ENCODE measurements around the gene LRRIQ4.

Gene LRRIQ4

GRCh38 chr3:169827712-169828111, 15.0 kb downstream of the LRRIQ4 start:
- H3K4me3 ChIP-seq (ENCODE audit: low read depth in 1 of 2, low read length in 2 of 2): no peak overlapping the region
- no peak overlapping the region for H3K9ac ChIP-seq (ENCODE audit: low read depth in 1 of 2, low read length in 2 of 2)
- H3K4me1 ChIP-seq (ENCODE audit: control insufficient read depth in 1 of 2, insufficient read depth in 2 of 2, low read length in 2 of 2): no peaks in the 10 kb centered on the region
- no peak overlapping the region for H3K27ac ChIP-seq (ENCODE audit: low read depth, low read length)
- H3K9me3 ChIP-seq (ENCODE audit: control insufficient read depth in 1 of 2, low read length in 2 of 2): no peaks in the 10 kb centered on the region
- H3K36me3 ChIP-seq (ENCODE audit: control insufficient read depth in 1 of 2, insufficient read depth in 2 of 2, low read length in 2 of 2): no peaks in the 10 kb centered on the region
- H3K27me3 ChIP-seq (ENCODE audit: control insufficient read depth in 1 of 2, insufficient read depth in 2 of 2, low read length in 2 of 2): no peaks in the 10 kb centered on the region

GRCh38 chr3:169835533-169835932, 22.9 kb downstream of the LRRIQ4 start:
- no peak overlapping the region for H3K4me3 ChIP-seq (ENCODE audit: low read depth in 1 of 2, low read length in 2 of 2)
- no peaks in the 10 kb centered on the region for H3K4me1 ChIP-seq (ENCODE audit: control insufficient read depth in 1 of 2, insufficient read depth in 2 of 2, low read length in 2 of 2)
- H3K9me3 ChIP-seq (ENCODE audit: control insufficient read depth in 1 of 2, low read length in 2 of 2): no peaks in the 10 kb centered on the region
- no peak overlapping the region for H3K27ac ChIP-seq (ENCODE audit: low read depth, low read length)
- no peaks in the 10 kb centered on the region for H3K36me3 ChIP-seq (ENCODE audit: control insufficient read depth in 1 of 2, insufficient read depth in 2 of 2, low read length in 2 of 2)
- H3K27me3 ChIP-seq (ENCODE audit: control insufficient read depth in 1 of 2, insufficient read depth in 2 of 2, low read length in 2 of 2): no peaks in the 10 kb centered on the region
- H3K9ac ChIP-seq (ENCODE audit: low read depth in 1 of 2, low read length in 2 of 2): no peak overlapping the region

GRCh38 chr3:169836078-169836941, 23.6 kb downstream of the LRRIQ4 start:
- Histone ChIP-seq H3K4me3 (ENCODE audit: low read depth in 1 of 2, low read length in 2 of 2) (no peak overlapping the region), H3K27me3 (ENCODE audit: control insufficient read depth in 1 of 2, insufficient read depth in 2 of 2, low read length in 2 of 2) (no peaks in the 10 kb centered on the region), H3K9ac (ENCODE audit: low read depth in 1 of 2, low read length in 2 of 2) (no peak overlapping the region), H3K27ac (ENCODE audit: low read depth, low read length) (no peak overlapping the region), H3K36me3 (ENCODE audit: control insufficient read depth in 1 of 2, insufficient read depth in 2 of 2, low read length in 2 of 2) (no peaks in the 10 kb centered on the region), H3K9me3 (ENCODE audit: control insufficient read depth in 1 of 2, low read length in 2 of 2) (no peaks in the 10 kb centered on the region), H3K4me1 (ENCODE audit: control insufficient read depth in 1 of 2, insufficient read depth in 2 of 2, low read length in 2 of 2) (no peaks in the 10 kb centered on the region)

GRCh38 chr3:169836942-169837275, 24.2 kb downstream of the LRRIQ4 start:
- no peak overlapping the region for H3K4me3 ChIP-seq (ENCODE audit: low read depth in 1 of 2, low read length in 2 of 2)
- no peaks in the 10 kb centered on the region for H3K36me3 ChIP-seq (ENCODE audit: control insufficient read depth in 1 of 2, insufficient read depth in 2 of 2, low read length in 2 of 2)
- no peaks in the 10 kb centered on the region for H3K4me1 ChIP-seq (ENCODE audit: control insufficient read depth in 1 of 2, insufficient read depth in 2 of 2, low read length in 2 of 2)
- no peak overlapping the region for H3K9ac ChIP-seq (ENCODE audit: low read depth in 1 of 2, low read length in 2 of 2)
- no peaks in the 10 kb centered on the region for H3K27me3 ChIP-seq (ENCODE audit: control insufficient read depth in 1 of 2, insufficient read depth in 2 of 2, low read length in 2 of 2)
- H3K9me3 ChIP-seq (ENCODE audit: control insufficient read depth in 1 of 2, low read length in 2 of 2): no peaks in the 10 kb centered on the region
- H3K27ac ChIP-seq (ENCODE audit: low read depth, low read length): no peak overlapping the region

GRCh38 chr3:169838511-169839030, 25.9 kb downstream of the LRRIQ4 start:
- Histone ChIP-seq H3K4me3 (ENCODE audit: low read depth in 1 of 2, low read length in 2 of 2) (no peak overlapping the region), H3K27ac (ENCODE audit: low read depth, low read length) (no peak overlapping the region), H3K4me1 (ENCODE audit: control insufficient read depth in 1 of 2, insufficient read depth in 2 of 2, low read length in 2 of 2) (no peaks in the 10 kb centered on the region), H3K36me3 (ENCODE audit: control insufficient read depth in 1 of 2, insufficient read depth in 2 of 2, low read length in 2 of 2) (no peaks in the 10 kb centered on the region), H3K9me3 (ENCODE audit: control insufficient read depth in 1 of 2, low read length in 2 of 2) (no peaks in the 10 kb centered on the region), H3K27me3 (ENCODE audit: control insufficient read depth in 1 of 2, insufficient read depth in 2 of 2, low read length in 2 of 2) (no peaks in the 10 kb centered on the region), H3K9ac (ENCODE audit: low read depth in 1 of 2, low read length in 2 of 2) (no peak overlapping the region)

GRCh38 chr3:169841171-169841570, 28.5 kb downstream of the LRRIQ4 start:
- no peaks in the 10 kb centered on the region for H3K27me3 ChIP-seq (ENCODE audit: control insufficient read depth in 1 of 2, insufficient read depth in 2 of 2, low read length in 2 of 2)
- no peak overlapping the region for H3K9ac ChIP-seq (ENCODE audit: low read depth in 1 of 2, low read length in 2 of 2)
- no peaks in the 10 kb centered on the region for H3K36me3 ChIP-seq (ENCODE audit: control insufficient read depth in 1 of 2, insufficient read depth in 2 of 2, low read length in 2 of 2)
- no peaks in the 10 kb centered on the region for H3K9me3 ChIP-seq (ENCODE audit: control insufficient read depth in 1 of 2, low read length in 2 of 2)
- no peaks in the 10 kb centered on the region for H3K4me1 ChIP-seq (ENCODE audit: control insufficient read depth in 1 of 2, insufficient read depth in 2 of 2, low read length in 2 of 2)
- no peak overlapping the region for H3K4me3 ChIP-seq (ENCODE audit: low read depth in 1 of 2, low read length in 2 of 2)
- H3K27ac ChIP-seq (ENCODE audit: low read depth, low read length): no peak overlapping the region

GRCh38 chr3:169842960-169843359, 30.3 kb downstream of the LRRIQ4 start:
- Histone ChIP-seq H3K27ac (ENCODE audit: low read depth, low read length) (no peak overlapping the region), H3K9ac (ENCODE audit: low read depth in 1 of 2, low read length in 2 of 2) (no peak overlapping the region), H3K9me3 (ENCODE audit: control insufficient read depth in 1 of 2, low read length in 2 of 2) (no peaks in the 10 kb centered on the region), H3K36me3 (ENCODE audit: control insufficient read depth in 1 of 2, insufficient read depth in 2 of 2, low read length in 2 of 2) (no peaks in the 10 kb centered on the region), H3K27me3 (ENCODE audit: control insufficient read depth in 1 of 2, insufficient read depth in 2 of 2, low read length in 2 of 2) (no peaks in the 10 kb centered on the region), H3K4me3 (ENCODE audit: low read depth in 1 of 2, low read length in 2 of 2) (no peak overlapping the region), H3K4me1 (ENCODE audit: control insufficient read depth in 1 of 2, insufficient read depth in 2 of 2, low read length in 2 of 2) (no peaks in the 10 kb centered on the region)

- no peak overlapping the region for H3K9ac ChIP-seq (ENCODE audit: low read depth in 1 of 2, low read length in 2 of 2)
- peaks cover 0 to 3% of the 10 kb centered on the region in 2 donors for H3K36me3 ChIP-seq (ENCODE audit: control insufficient read depth in 1 of 2, insufficient read depth in 2 of 2, low read length in 2 of 2)
- H3K9me3 ChIP-seq (ENCODE audit: control insufficient read depth in 1 of 2, low read length in 2 of 2): no peaks in the 10 kb centered on the region
- H3K27me3 ChIP-seq (ENCODE audit: control insufficient read depth in 1 of 2, insufficient read depth in 2 of 2, low read length in 2 of 2): no peaks in the 10 kb centered on the region
- no peak overlapping the region for H3K4me3 ChIP-seq (ENCODE audit: low read depth in 1 of 2, low read length in 2 of 2)
- no peaks in the 10 kb centered on the region for H3K4me1 ChIP-seq (ENCODE audit: control insufficient read depth in 1 of 2, insufficient read depth in 2 of 2, low read length in 2 of 2)
- no peak overlapping the region for H3K27ac ChIP-seq (ENCODE audit: low read depth, low read length)
Measured at GRCh38 chr3:169846458-169847193, 34.0 kb downstream of the LRRIQ4 start.

GRCh38 chr3:169847896-169848295, 35.2 kb downstream of the LRRIQ4 start:
- Histone ChIP-seq H3K9me3 (ENCODE audit: control insufficient read depth in 1 of 2, low read length in 2 of 2) (no peaks in the 10 kb centered on the region), H3K4me3 (ENCODE audit: low read depth in 1 of 2, low read length in 2 of 2) (no peak overlapping the region), H3K27me3 (ENCODE audit: control insufficient read depth in 1 of 2, insufficient read depth in 2 of 2, low read length in 2 of 2) (no peaks in the 10 kb centered on the region), H3K27ac (ENCODE audit: low read depth, low read length) (no peak overlapping the region), H3K4me1 (ENCODE audit: control insufficient read depth in 1 of 2, insufficient read depth in 2 of 2, low read length in 2 of 2) (no peaks in the 10 kb centered on the region), H3K9ac (ENCODE audit: low read depth in 1 of 2, low read length in 2 of 2) (no peak overlapping the region), H3K36me3 (ENCODE audit: control insufficient read depth in 1 of 2, insufficient read depth in 2 of 2, low read length in 2 of 2) (peaks cover 0 to 3% of the 10 kb centered on the region in 2 donors)

GRCh38 chr3:169848741-169849140, 36.1 kb downstream of the LRRIQ4 start:
- H3K27ac ChIP-seq (ENCODE audit: low read depth, low read length): no peak overlapping the region

More at GRCh38 chr3:169848741-169849140, 36.1 kb downstream of the LRRIQ4 start:
- Histone ChIP-seq H3K4me3 (ENCODE audit: low read depth in 1 of 2, low read length in 2 of 2) (no peak overlapping the region), H3K9me3 (ENCODE audit: control insufficient read depth in 1 of 2, low read length in 2 of 2) (no peaks in the 10 kb centered on the region), H3K27me3 (ENCODE audit: control insufficient read depth in 1 of 2, insufficient read depth in 2 of 2, low read length in 2 of 2) (no peaks in the 10 kb centered on the region), H3K9ac (ENCODE audit: low read depth in 1 of 2, low read length in 2 of 2) (no peak overlapping the region), H3K4me1 (ENCODE audit: control insufficient read depth in 1 of 2, insufficient read depth in 2 of 2, low read length in 2 of 2) (no peaks in the 10 kb centered on the region), H3K36me3 (ENCODE audit: control insufficient read depth in 1 of 2, insufficient read depth in 2 of 2, low read length in 2 of 2) (peaks cover 0 to 7% of the 10 kb centered on the region in 2 donors)

All from duodenal mucosa (tissue), 2 donors.